GM20000 (cell line): ENCODE results near the gene SPRED2.

ENCODE experiments used
- DNase-seq: peaks from one replicate; pipeline ENCODE4 v3.0.0; 2012; ENCODE audit warnings: low spot score
- CTCF ChIP-seq: IDR thresholded peaks from 2 replicates; pipeline ENCODE4 v1.5.1; 2012; ENCODE audit warnings: mild to moderate bottlenecking, control low read depth; ENCODE audit errors: extremely low read depth, missing control alignments

Gene SPRED2

GRCh38 chr2:65402780-65403528 is 29.4 kb downstream of the SPRED2 start:
- TF ChIP-seq CTCF, result no peak
- DNase-seq, result no peak

GRCh38 chr2:65402323-65402722 is 30.1 kb downstream of the SPRED2 start:
- DNase-seq, result no peak
- TF ChIP-seq CTCF, result no peak

- TF ChIP-seq CTCF, result no peak
Observed at GRCh38 chr2:65397122-65397521, 35.3 kb downstream of the SPRED2 start.

GRCh38 chr2:65396348-65397026 is 35.9 kb downstream of the SPRED2 start:
- TF ChIP-seq CTCF, result no peak
- DNase-seq, result no peak

More at GRCh38 chr2:65397122-65397521, 35.3 kb downstream of the SPRED2 start:
- DNase-seq, result no peak

- no peak for DNase-seq
Observed at GRCh38 chr2:65395621-65396347, 36.6 kb downstream of the SPRED2 start.

GRCh38 chr2:65393743-65394422 is 38.5 kb downstream of the SPRED2 start:
- TF ChIP-seq CTCF, result no peak
- no peak for DNase-seq

More at GRCh38 chr2:65395621-65396347, 36.6 kb downstream of the SPRED2 start:
- TF ChIP-seq CTCF, result no peak
